SU-DHL-6 (cell line): ENCODE measurements around the gene MGMT.

Experiments
- H2AFZ ChIP-seq: fragments of 200-600 bp; sonication (generic); 2 replicates; pipeline ENCODE4 v1.6.1; 2014; ENCODE audit warnings: low read depth, mild to moderate bottlenecking, moderate library complexity, mixed read lengths, antibody characterized with exemption, low read length; ENCODE audit not compliant: severe bottlenecking
- H3F3A ChIP-seq: fragments of 200-600 bp; shearing (Covaris generic); 2 replicates; pipeline ENCODE4 v1.6.0; 2016; ENCODE audit warnings: antibody characterized with exemption, mild to moderate bottlenecking; ENCODE audit not compliant: insufficient read depth
- H3K27ac ChIP-seq: fragments of 200-600 bp; sonication (generic); 2 replicates; pipeline ENCODE4 v1.5.1; 2016; ENCODE audit warnings: low read depth, mild to moderate bottlenecking, low read length, moderate library complexity, mixed read lengths
- H3K27me3 ChIP-seq: fragments of 200-600 bp; sonication (generic), shearing (Covaris generic); 2 replicates; pipeline ENCODE4 v1.6.0; 2014; ENCODE audit warnings: mild to moderate bottlenecking, low read length
- H3K36me3 ChIP-seq: fragments of 200-600 bp; sonication (generic); 2 replicates; pipeline ENCODE4 v1.6.1; 2014; ENCODE audit warnings: mild to moderate bottlenecking, low read length, mixed read lengths
- H3K4me2 ChIP-seq: fragments of 300-600, 200-600 bp; shearing (Covaris generic), sonication (generic); 2 replicates; pipeline ENCODE4 v1.6.0; 2014; ENCODE audit warnings: low read length, low read depth, mild to moderate bottlenecking; ENCODE audit not compliant: poor library complexity, severe bottlenecking
- H3K4me3 ChIP-seq: fragments of 200-600 bp; sonication (generic); 2 replicates; pipeline ENCODE4 v1.5.1; 2014; ENCODE audit warnings: antibody characterized with exemption, low read length, mild to moderate bottlenecking, mixed read lengths; ENCODE audit not compliant: insufficient read depth, poor library complexity, severe bottlenecking
- H3K79me2 ChIP-seq: fragments of 200-600 bp; sonication (generic); 2 replicates; pipeline ENCODE4 v1.6.1; 2014; ENCODE audit warnings: mild to moderate bottlenecking, low read length, moderate library complexity; ENCODE audit not compliant: insufficient read depth
- H3K9ac ChIP-seq: fragments of 200-600 bp; sonication (generic); 2 replicates; pipeline ENCODE4 v1.7.0; 2014; ENCODE audit warnings: mild to moderate bottlenecking, low read length
- H3K9me2 ChIP-seq: fragments of 200-600 bp; sonication (generic); replicated peaks from 2 replicates; pipeline ENCODE4 v1.6.1; 2014; ENCODE audit warnings: low read length; ENCODE audit not compliant: insufficient read depth
- H3K9me3 ChIP-seq: fragments of 200-600 bp; sonication (generic); 2 replicates; pipeline ENCODE4 v1.6.1; 2014; ENCODE audit warnings: low read length, mixed read lengths; ENCODE audit not compliant: insufficient read depth
- H4K20me1 ChIP-seq: fragments of 200-600 bp; sonication (generic); 2 replicates; pipeline ENCODE4 v1.6.1; 2014; ENCODE audit warnings: low read depth, mild to moderate bottlenecking, antibody characterized with exemption, low read length, moderate library complexity, mixed read lengths
- CTCF ChIP-seq: fragments of 200-600 bp; sonication (generic); IDR thresholded peaks from one replicate; pipeline ENCODE4 v1.5.1; 2017; ENCODE audit warnings: antibody characterized with exemption, mild to moderate bottlenecking, low read length, moderate library complexity; ENCODE audit not compliant: insufficient read depth, poor library complexity, severe bottlenecking
- EZH2phosphoT487 ChIP-seq: fragments of 200-600 bp; sonication (generic), shearing (Covaris generic); conservative IDR thresholded peaks from 2 replicates; pipeline ENCODE4 v1.6.1; 2018; ENCODE audit warnings: mild to moderate bottlenecking, antibody characterized with exemption, low read length, moderate library complexity, mixed read lengths

Gene MGMT

GRCh38 chr10:129520440-129521080 is 53.5 kb downstream of the MGMT start:
- no peaks in the 10 kb centered on the region for H3K36me3 ChIP-seq
- no peaks in the 10 kb centered on the region for H3K27me3 ChIP-seq
- no peaks in the 10 kb centered on the region for H3K9me2 ChIP-seq
- no peak overlapping the region for H3K9ac ChIP-seq
- H3K27ac ChIP-seq: no peak overlapping the region
- H2AFZ ChIP-seq: no peak overlapping the region
- no peaks in the 10 kb centered on the region for H4K20me1 ChIP-seq
- TF ChIP-seq EZH2phosphoT487 (no peak), CTCF (no peak)
- H3K4me2 ChIP-seq: no peak overlapping the region
- no peaks in the 10 kb centered on the region for H3F3A ChIP-seq
- no peak overlapping the region for H3K4me3 ChIP-seq
- no peaks in the 10 kb centered on the region for H3K79me2 ChIP-seq
- H3K9me3 ChIP-seq: peaks cover 3% of the 10 kb centered on the region; the same call in 1 of the 2 replicates

GRCh38 chr10:129521161-129522025 is 54.4 kb downstream of the MGMT start:
- Histone ChIP-seq H3K9me3 (peaks cover 3% of the 10 kb centered on the region; the same call in 1 of the 2 replicates), H3K27me3 (no peaks in the 10 kb centered on the region), H3K4me3 (no peak overlapping the region), H3K4me2 (no peak overlapping the region), H3F3A (no peaks in the 10 kb centered on the region), H2AFZ (no peak overlapping the region), H3K9me2 (no peaks in the 10 kb centered on the region), H3K36me3 (no peaks in the 10 kb centered on the region), H4K20me1 (no peaks in the 10 kb centered on the region), H3K27ac (no peak overlapping the region), H3K9ac (no peak overlapping the region), H3K79me2 (no peaks in the 10 kb centered on the region)
- TF ChIP-seq EZH2phosphoT487: no peak
- TF ChIP-seq CTCF: no peak

- Histone ChIP-seq H3K9me2 (no peaks in the 10 kb centered on the region), H4K20me1 (no peaks in the 10 kb centered on the region), H3K9me3 (peaks cover 3% of the 10 kb centered on the region; the same call in 1 of the 2 replicates), H2AFZ (no peak overlapping the region), H3K4me2 (no peak overlapping the region), H3K27me3 (no peaks in the 10 kb centered on the region), H3K27ac (no peak overlapping the region), H3F3A (no peaks in the 10 kb centered on the region), H3K9ac (no peak overlapping the region), H3K36me3 (no peaks in the 10 kb centered on the region), H3K79me2 (no peaks in the 10 kb centered on the region), H3K4me3 (no peak overlapping the region)
- TF ChIP-seq EZH2phosphoT487 (no peak), CTCF (no peak)
These were observed 55.1 kb downstream of the MGMT start for GRCh38 chr10:129522041-129522585.
